K562 (cell line): Measurements from ENCODE around the gene YTHDC1. TPM values are rescaled to one million over a fixed set of nuclear protein-coding genes. Genes with fewer than 3 reads are reported as not detected.

ENCODE experiments used
- CBFA2T3 ChIP-seq: fragments of 450-650 bp; IDR thresholded peaks from 2 replicates; pipeline ENCODE4 v1.6.1; 2017
- CBX5 ChIP-seq: IDR thresholded peaks from 2 replicates; pipeline ENCODE4 v1.6.1; 2014; ENCODE audit warnings: low read depth, borderline replicate concordance
- CCAR2 ChIP-seq: fragments of 200-400 bp; formaldehyde crosslinking; IDR thresholded peaks from 2 replicates; pipeline ENCODE4 v1.6.1; 2017; ENCODE audit warnings: mild to moderate bottlenecking, low read depth, low read length
- CREBBP ChIP-seq: IDR thresholded peaks from one replicate; pipeline ENCODE4 v1.6.1; 2012; ENCODE audit warnings: low read depth, mild to moderate bottlenecking, control low read depth, inconsistent platforms, low read length
- FIP1L1 ChIP-seq: fragments of 200-400 bp; formaldehyde crosslinking; IDR thresholded peaks from 2 replicates; pipeline ENCODE4 v1.6.1; 2018; ENCODE audit warnings: mild to moderate bottlenecking, low read depth, low read length; ENCODE audit not compliant: poor library complexity, severe bottlenecking
- KAT2B ChIP-seq: IDR thresholded peaks from one replicate; pipeline ENCODE4 v1.6.1; 2012; ENCODE audit warnings: low read depth, mild to moderate bottlenecking, control low read depth, inconsistent platforms, low read length, moderate library complexity
- NR4A1 ChIP-seq, 2 experiments: fragments of 250-450 bp in 1 of 2; fragments of 450-650 bp in 1 of 2; sonication (Bioruptor Pico) in 1 of 2; IDR thresholded peaks; 2 replicates each; pipeline versions ENCODE4 v1.4.0 to v1.6.1; 2016 to 2020; ENCODE audit warnings: mild to moderate bottlenecking in 2 of 2, missing compliant biosample characterization in 1 of 2, missing genetic modification characterization in 1 of 2, moderate library complexity in 1 of 2
- PCBP2 ChIP-seq: fragments of 200-400 bp; formaldehyde crosslinking; IDR thresholded peaks from 2 replicates; pipeline ENCODE4 v1.6.1; 2018; ENCODE audit warnings: low read length, low read depth, mild to moderate bottlenecking, moderate library complexity; ENCODE audit not compliant: poor library complexity, severe bottlenecking
- RBBP5 ChIP-seq: fragments of 200-600 bp; sonication (generic); IDR thresholded peaks from 2 replicates; pipeline ENCODE4 v1.6.1; 2012; ENCODE audit warnings: borderline replicate concordance, mild to moderate bottlenecking, low read length, control low read depth, inconsistent platforms; ENCODE audit not compliant: insufficient read depth, poor library complexity, severe bottlenecking
- SMARCE1 ChIP-seq: fragments of 450-650 bp; IDR thresholded peaks from 2 replicates; pipeline ENCODE4 v1.7.1; 2016; ENCODE audit warnings: mild to moderate bottlenecking
- TCF7 ChIP-seq: sonication (generic); IDR thresholded peaks from 2 replicates; pipeline ENCODE4 v1.6.1; 2016; ENCODE audit warnings: antibody characterized with exemption, borderline replicate concordance
- ZBTB8A ChIP-seq: fragments of 450-650 bp; IDR thresholded peaks from 2 replicates; pipeline ENCODE4 v1.6.1; 2018; ENCODE audit warnings: mild to moderate bottlenecking, moderate library complexity; ENCODE audit not compliant: partially characterized antibody
- ZNF263 ChIP-seq: sonication (generic); formaldehyde crosslinking; IDR thresholded peaks from 2 replicates; pipeline ENCODE4 v1.8.0; 2022; ENCODE audit warnings: mild to moderate bottlenecking, missing genetic modification reagents, borderline replicate concordance
- ZNF282 ChIP-seq: sonication (generic); formaldehyde crosslinking; IDR thresholded peaks from 2 replicates; pipeline ENCODE4 v1.8.1; 2023; ENCODE audit warnings: missing genetic modification reagents
- ZNF668 ChIP-seq: fragments of 250-450 bp; sonication (Bioruptor Pico); IDR thresholded peaks from 2 replicates; pipeline ENCODE4 v1.8.0; 2022; ENCODE audit warnings: mild to moderate bottlenecking, inconsistent platforms
- ZNF707 ChIP-seq: fragments of 250-450 bp; sonication (Bioruptor Pico); conservative IDR thresholded peaks from 2 replicates; pipeline ENCODE4 v1.8.0; 2022; ENCODE audit warnings: inconsistent platforms, mild to moderate bottlenecking, moderate library complexity
- ZNF785 ChIP-seq: fragments of 250-450 bp; sonication (Bioruptor Pico); IDR thresholded peaks from 2 replicates; pipeline ENCODE4 v1.4.0; 2020; ENCODE audit warnings: mild to moderate bottlenecking
- polyA plus RNA-seq, 8 experiments: library from polyadenylated mRNA; depleted of rRNA in 4 of 8; stranded (reverse) in 5 of 8; unstranded in 3 of 8; fragments of >200 nt; fragmentation: Nextera tagmentation in 2 of 8; fragmentation: Illumina TruSeq in 1 of 8; extraction: Ambion mirVana in 2 of 8; extraction: Trizol in 1 of 8; gene quantifications; 2 replicates each; pipeline versions ENCODE4 v1.2.1 to v1.2.3, GENCODE V29; 2011 to 2014; ENCODE audit warnings: inconsistent platforms in 1 of 8, missing spikeins in 1 of 8
- total RNA-seq, 7 experiments: library from RNA; depleted of rRNA in 6 of 7; stranded (reverse); fragments of >200 nt in 6 of 7; fragmentation: Illumina TruSeq in 2 of 7; extraction: Trizol in 2 of 7; gene quantifications; 2 replicates each; pipeline versions ENCODE4 v1.2.1 to v1.2.3, GENCODE V29; 2011 to 2021; ENCODE audit warnings: low replicate concordance in 1 of 7
- TF ChIP-seq, protein P1 (sequence below): fragments of 250-450 bp; sonication (Bioruptor Pico); IDR thresholded peaks from 2 replicates; pipeline ENCODE4 v1.8.0; 2022; ENCODE audit warnings: inconsistent platforms, mild to moderate bottlenecking, moderate library complexity, borderline replicate concordance
- TF ChIP-seq, protein P2 (sequence below): sonication (generic); formaldehyde crosslinking; IDR thresholded peaks from 2 replicates; pipeline ENCODE4 v1.8.1; 2023; ENCODE audit warnings: missing genetic modification reagents, mild to moderate bottlenecking, borderline replicate concordance
- TF ChIP-seq, protein P3 (sequence below): fragments of 200-400 bp; formaldehyde crosslinking; IDR thresholded peaks from 2 replicates; pipeline ENCODE4 v1.6.1; 2017; ENCODE audit warnings: mild to moderate bottlenecking, low read depth, low read length, moderate library complexity

The YTHDC1 gene
- total and polyA plus RNA-seq, 9 of the 15 experiments (the other 6 are each of a cell fraction or from before 2014, with no cell fraction given): 9.8 to 65.4 (median 51.7) TPM

DNA sequence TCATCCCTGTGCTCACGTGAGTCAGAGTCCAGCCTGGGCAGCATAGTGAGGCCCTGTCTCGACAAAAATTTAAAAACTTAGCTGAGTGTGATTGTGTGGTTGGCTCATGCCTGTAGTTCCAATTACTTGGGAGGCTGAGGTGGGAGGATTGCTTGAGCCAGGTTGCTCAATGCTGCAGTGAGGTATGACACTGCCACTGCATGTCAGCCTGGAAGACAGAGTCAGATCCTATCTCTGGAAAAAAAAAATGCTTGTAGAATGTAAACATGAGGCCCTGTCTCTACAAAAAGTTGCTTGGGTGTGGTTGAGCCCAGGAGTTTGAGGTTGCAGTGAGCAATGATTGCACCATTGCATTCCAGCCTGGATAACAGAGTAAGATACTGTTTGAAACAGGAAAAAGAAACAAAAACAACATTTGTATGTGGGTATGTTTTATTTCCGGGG lies 11.3 kb upstream of the YTHDC1 start (continued):
- TF ChIP-seq, protein P1, sequence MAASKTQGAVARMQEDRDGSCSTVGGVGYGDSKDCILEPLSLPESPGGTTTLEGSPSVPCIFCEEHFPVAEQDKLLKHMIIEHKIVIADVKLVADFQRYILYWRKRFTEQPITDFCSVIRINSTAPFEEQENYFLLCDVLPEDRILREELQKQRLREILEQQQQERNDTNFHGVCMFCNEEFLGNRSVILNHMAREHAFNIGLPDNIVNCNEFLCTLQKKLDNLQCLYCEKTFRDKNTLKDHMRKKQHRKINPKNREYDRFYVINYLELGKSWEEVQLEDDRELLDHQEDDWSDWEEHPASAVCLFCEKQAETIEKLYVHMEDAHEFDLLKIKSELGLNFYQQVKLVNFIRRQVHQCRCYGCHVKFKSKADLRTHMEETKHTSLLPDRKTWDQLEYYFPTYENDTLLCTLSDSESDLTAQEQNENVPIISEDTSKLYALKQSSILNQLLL (CRISPR knock-in tag): no peak
- TF ChIP-seq ZNF282 (CRISPR knock-in tag) (no peak), ZNF785 (no peak), CBX5 (no peak), RBBP5 (no peak), CCAR2 (no peak), ZNF263 (CRISPR knock-in tag) (no peak), ZNF707 (CRISPR knock-in tag) (no peak), FIP1L1 (no peak), NR4A1 (CRISPR knock-in tag; IDR thresholded peaks at IDR 0.05) (no peak), NR4A1 (tag; IDR thresholded peaks at IDR 0.05) (no peak), ZNF668 (CRISPR knock-in tag) (no peak), SMARCE1 (peak; percentile 59; the same call in 1 of the 2 replicates), KAT2B (no peak), ZBTB8A (no peak), PCBP2 (no peak), CBFA2T3 (no peak), CREBBP (no peak), TCF7 (no peak)
- TF ChIP-seq, protein P2, sequence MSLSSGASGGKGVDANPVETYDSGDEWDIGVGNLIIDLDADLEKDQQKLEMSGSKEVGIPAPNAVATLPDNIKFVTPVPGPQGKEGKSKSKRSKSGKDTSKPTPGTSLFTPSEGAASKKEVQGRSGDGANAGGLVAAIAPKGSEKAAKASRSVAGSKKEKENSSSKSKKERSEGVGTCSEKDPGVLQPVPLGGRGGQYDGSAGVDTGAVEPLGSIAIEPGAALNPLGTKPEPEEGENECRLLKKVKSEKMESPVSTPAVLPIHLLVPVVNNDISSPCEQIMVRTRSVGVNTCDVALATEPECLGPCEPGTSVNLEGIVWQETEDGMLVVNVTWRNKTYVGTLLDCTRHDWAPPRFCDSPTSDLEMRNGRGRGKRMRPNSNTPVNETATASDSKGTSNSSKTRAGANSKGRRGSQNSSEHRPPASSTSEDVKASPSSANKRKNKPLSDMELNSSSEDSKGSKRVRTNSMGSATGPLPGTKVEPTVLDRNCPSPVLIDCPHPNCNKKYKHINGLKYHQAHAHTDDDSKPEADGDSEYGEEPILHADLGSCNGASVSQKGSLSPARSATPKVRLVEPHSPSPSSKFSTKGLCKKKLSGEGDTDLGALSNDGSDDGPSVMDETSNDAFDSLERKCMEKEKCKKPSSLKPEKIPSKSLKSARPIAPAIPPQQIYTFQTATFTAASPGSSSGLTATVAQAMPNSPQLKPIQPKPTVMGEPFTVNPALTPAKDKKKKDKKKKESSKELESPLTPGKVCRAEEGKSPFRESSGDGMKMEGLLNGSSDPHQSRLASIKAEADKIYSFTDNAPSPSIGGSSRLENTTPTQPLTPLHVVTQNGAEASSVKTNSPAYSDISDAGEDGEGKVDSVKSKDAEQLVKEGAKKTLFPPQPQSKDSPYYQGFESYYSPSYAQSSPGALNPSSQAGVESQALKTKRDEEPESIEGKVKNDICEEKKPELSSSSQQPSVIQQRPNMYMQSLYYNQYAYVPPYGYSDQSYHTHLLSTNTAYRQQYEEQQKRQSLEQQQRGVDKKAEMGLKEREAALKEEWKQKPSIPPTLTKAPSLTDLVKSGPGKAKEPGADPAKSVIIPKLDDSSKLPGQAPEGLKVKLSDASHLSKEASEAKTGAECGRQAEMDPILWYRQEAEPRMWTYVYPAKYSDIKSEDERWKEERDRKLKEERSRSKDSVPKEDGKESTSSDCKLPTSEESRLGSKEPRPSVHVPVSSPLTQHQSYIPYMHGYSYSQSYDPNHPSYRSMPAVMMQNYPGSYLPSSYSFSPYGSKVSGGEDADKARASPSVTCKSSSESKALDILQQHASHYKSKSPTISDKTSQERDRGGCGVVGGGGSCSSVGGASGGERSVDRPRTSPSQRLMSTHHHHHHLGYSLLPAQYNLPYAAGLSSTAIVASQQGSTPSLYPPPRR (CRISPR knock-in tag): no peak
- TF ChIP-seq, protein P3, sequence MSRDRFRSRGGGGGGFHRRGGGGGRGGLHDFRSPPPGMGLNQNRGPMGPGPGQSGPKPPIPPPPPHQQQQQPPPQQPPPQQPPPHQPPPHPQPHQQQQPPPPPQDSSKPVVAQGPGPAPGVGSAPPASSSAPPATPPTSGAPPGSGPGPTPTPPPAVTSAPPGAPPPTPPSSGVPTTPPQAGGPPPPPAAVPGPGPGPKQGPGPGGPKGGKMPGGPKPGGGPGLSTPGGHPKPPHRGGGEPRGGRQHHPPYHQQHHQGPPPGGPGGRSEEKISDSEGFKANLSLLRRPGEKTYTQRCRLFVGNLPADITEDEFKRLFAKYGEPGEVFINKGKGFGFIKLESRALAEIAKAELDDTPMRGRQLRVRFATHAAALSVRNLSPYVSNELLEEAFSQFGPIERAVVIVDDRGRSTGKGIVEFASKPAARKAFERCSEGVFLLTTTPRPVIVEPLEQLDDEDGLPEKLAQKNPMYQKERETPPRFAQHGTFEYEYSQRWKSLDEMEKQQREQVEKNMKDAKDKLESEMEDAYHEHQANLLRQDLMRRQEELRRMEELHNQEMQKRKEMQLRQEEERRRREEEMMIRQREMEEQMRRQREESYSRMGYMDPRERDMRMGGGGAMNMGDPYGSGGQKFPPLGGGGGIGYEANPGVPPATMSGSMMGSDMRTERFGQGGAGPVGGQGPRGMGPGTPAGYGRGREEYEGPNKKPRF: no peak
